B cell (primary cell): ENCODE data around the gene HTR1B. TPM values are rescaled to one million over a fixed set of nuclear protein-coding genes. Genes with fewer than 3 reads are reported as not detected.

ENCODE experiments used
- ATAC-seq: fragments of 200-7000 bp; cut with Tn5 transposase; one replicate; pipeline ENCODE4 v1.10.0; 2021; ENCODE audit warnings: low read depth, mild to moderate bottlenecking, moderate number of reproducible peaks, moderate library complexity
- CTCF ChIA-PET: fragments of 350-600 bp; sonication (Branson Sonifier 250); formaldehyde crosslinking; loops from one replicate; lab custom pipeline; 2021; ENCODE audit warnings: antibody characterized with exemption, inconsistent platforms; lab: Charles Lee
- POLR2A ChIA-PET: fragments of 350-600 bp; sonication (Branson Sonifier 250); formaldehyde crosslinking; loops from one replicate; lab custom pipeline; 2021; ENCODE audit warnings: antibody characterized with exemption; lab: Charles Lee
- DNase-seq: peaks from one replicate; pipeline ENCODE4 v3.0.0; 2013
- H2AFZ ChIP-seq: 2 replicates; pipeline ENCODE4 v1.6.1; 2012; ENCODE audit warnings: mild to moderate bottlenecking, low read depth, low read length; ENCODE audit not compliant: insufficient read depth, poor library complexity, severe bottlenecking
- H3K27ac ChIP-seq, 2 donors: 1 replicate in 1 of 2; 2 replicates in 1 of 2; pipeline ENCODE4 v1.5.1; 2012 to 2013; ENCODE audit warnings: low read length in 2 of 2, mild to moderate bottlenecking in 2 of 2, moderate library complexity in 1 of 2
- H3K27me3 ChIP-seq, 4 experiments: fragments of 200-600 bp in 1 of 4; sonication (generic) in 1 of 4; replicated peaks in 1 of 4; 1 replicate in 2 of 4; 2 replicates in 2 of 4; pipeline versions ENCODE4 v1.6.1 to v1.7.0; 2013 to 2016; ENCODE audit warnings: low read length in 3 of 4, mild to moderate bottlenecking in 2 of 4, mixed read lengths in 1 of 4, moderate library complexity in 1 of 4; ENCODE audit not compliant: insufficient read depth in 4 of 4, control insufficient read depth in 3 of 4; ENCODE audit errors: control extremely low read depth in 1 of 4
- H3K36me3 ChIP-seq, 2 experiments: replicated peaks in 1 of 2; 1 replicate in 1 of 2; 2 replicates in 1 of 2; pipeline versions ENCODE4 v1.6.1 to v1.7.1; 2013; ENCODE audit warnings: low read length in 1 of 2; ENCODE audit not compliant: insufficient read depth in 2 of 2, control insufficient read depth in 1 of 2; ENCODE audit errors: control extremely low read depth in 1 of 2, extremely low read depth in 1 of 2
- H3K4me1 ChIP-seq, 2 donors: fragments of 200-600 bp in 1 of 2; sonication (generic) in 1 of 2; 1 replicate in 1 of 2; 2 replicates in 1 of 2; pipeline versions ENCODE4 v1.5.1 to v1.6.1; 2013 to 2017; ENCODE audit warnings: low read length in 2 of 2; ENCODE audit not compliant: control insufficient read depth in 2 of 2, insufficient read depth in 2 of 2
- H3K4me2 ChIP-seq: replicated peaks from 2 replicates; pipeline ENCODE3; 2012; ENCODE audit warnings: mild to moderate bottlenecking, low read depth, low read length; ENCODE audit not compliant: poor library complexity, severe bottlenecking
- H3K4me3 ChIP-seq, 5 experiments: fragments of 200-600 bp in 1 of 5; sonication (generic) in 1 of 5; 1 replicate in 3 of 5; 2 replicates in 2 of 5; pipeline versions ENCODE4 v1.5.1 to v1.7.0; 2011 to 2016; ENCODE audit warnings: low read length in 4 of 5, mild to moderate bottlenecking in 4 of 5, low read depth in 2 of 5, control low read depth in 1 of 5, moderate library complexity in 1 of 5; ENCODE audit not compliant: insufficient read depth in 1 of 5; ENCODE audit errors: control extremely low read depth in 1 of 5, extremely low read depth in 1 of 5
- H3K79me2 ChIP-seq: fragments of 200-600 bp; sonication (generic); one replicate; pipeline ENCODE4 v1.6.0; 2016; ENCODE audit warnings: low read length; ENCODE audit not compliant: control insufficient read depth, insufficient read depth
- H3K9ac ChIP-seq: fragments of 200-600 bp; sonication (generic); 2 replicates; pipeline ENCODE4 v1.6.1; 2017; ENCODE audit warnings: mild to moderate bottlenecking, low read length, moderate library complexity
- H3K9me3 ChIP-seq, 3 donors: one replicate each; pipeline versions ENCODE4 v1.6.1 to v1.7.1; 2013; ENCODE audit warnings: low read length in 2 of 3; ENCODE audit not compliant: control insufficient read depth in 2 of 3, insufficient read depth in 1 of 3; ENCODE audit errors: control extremely low read depth in 1 of 3
- H4K20me1 ChIP-seq: 2 replicates; pipeline ENCODE4 v1.6.0; 2012; ENCODE audit warnings: mild to moderate bottlenecking, low read length; ENCODE audit not compliant: insufficient read depth, control insufficient read depth, poor library complexity, severe bottlenecking
- H3K27ac Mint-ChIP-seq: one replicate; pipeline ENCODE4 v1.8.0; 2021; ENCODE audit warnings: mixed read lengths
- H3K27me3 Mint-ChIP-seq: one replicate; pipeline ENCODE4 v1.8.0; 2021; ENCODE audit warnings: mixed read lengths
- H3K4me1 Mint-ChIP-seq: one replicate; pipeline ENCODE4 v1.8.0; 2021; ENCODE audit warnings: mixed read lengths
- H3K4me3 Mint-ChIP-seq: one replicate; pipeline ENCODE4 v1.8.0; 2021; ENCODE audit warnings: mixed read lengths
- H3K9me3 Mint-ChIP-seq: one replicate; pipeline ENCODE4 v1.8.0; 2022; ENCODE audit warnings: mixed read lengths; ENCODE audit not compliant: insufficient read depth
- CTCF ChIP-seq: fragments of 200-600 bp; IDR thresholded peaks from one replicate; pipeline ENCODE4 v1.8.0; 2022; ENCODE audit warnings: antibody characterized with exemption, mild to moderate bottlenecking
- EZH2 ChIP-seq: IDR thresholded peaks from 2 replicates; pipeline ENCODE4 v1.6.1; 2012; ENCODE audit warnings: borderline replicate concordance, low read depth, mild to moderate bottlenecking, moderate library complexity, low read length; ENCODE audit not compliant: insufficient read depth, poor library complexity, severe bottlenecking
- WGBS: methylation state at CpG from one replicate; pipeline ENCODE4 v1.1.5; 2013; ENCODE audit warnings: missing lambda C conversion rate; ENCODE audit not compliant: insufficient coverage; 5-methylcytosine and 5-hydroxymethylcytosine counted together
- intact Hi-C: fragments of 100-400 bp; cut with micrococcal nuclease; formaldehyde crosslinking; loops from one replicate; pipeline ENCODE4 v1.10.0; 2022
- polyA plus RNA-seq: library from polyadenylated mRNA; depleted of rRNA; stranded (reverse); fragments of >200 nt; gene quantifications from 2 replicates; pipeline ENCODE4 v1.2.3, GENCODE V29; 2012
- total RNA-seq, 2 donors: library from RNA; stranded (reverse); fragments of 120-200 nt in 1 of 2; gene quantifications; 1 replicate in 1 of 2; 2 replicates in 1 of 2; pipeline versions ENCODE4 v1.2.3 to v1.2.4, GENCODE V29; 2013 to 2022

Gene HTR1B
- total and polyA plus RNA-seq, 2 donors (not counting 1 experiment from before 2014, with no cell fraction given): 0.04 TPM; not detected in 1

GRCh38 chr6:77450924-77451323 is 12.4 kb downstream of the HTR1B start:
- no peaks in the 10 kb centered on the region for H3K79me2 ChIP-seq
- ATAC-seq (no peak), DNase-seq (no peak)
- no peak for TF ChIP-seq CTCF
- H2AFZ ChIP-seq: no peak overlapping the region
- no peak overlapping the region for H3K4me2 ChIP-seq
- Mint-ChIP-seq H3K27ac (no peak overlapping the region), H3K9me3 (no peaks in the 10 kb centered on the region), H3K27me3 (no peaks in the 10 kb centered on the region), H3K4me3 (no peak overlapping the region), H3K4me1 (no peaks in the 10 kb centered on the region)
- no peak overlapping the region for H3K27ac ChIP-seq
- H3K9me3 ChIP-seq: no peaks in the 10 kb centered on the region
- H4K20me1 ChIP-seq: no peaks in the 10 kb centered on the region
- POLR2A ChIA-PET: no interaction called here
- CTCF ChIA-PET: no interaction called here
- H3K4me1 ChIP-seq: no peaks in the 10 kb centered on the region
- intact Hi-C loops: no loop called here
- no peaks in the 10 kb centered on the region for H3K36me3 ChIP-seq
- no peak overlapping the region for H3K9ac ChIP-seq
- H3K27me3 ChIP-seq: no peaks in the 10 kb centered on the region
- H3K4me3 ChIP-seq: no peak overlapping the region

GRCh38 chr6:77448546-77448945 is 14.7 kb downstream of the HTR1B start:
- H2AFZ ChIP-seq: no peak overlapping the region
- no peaks in the 10 kb centered on the region for H3K27me3 ChIP-seq
- no peaks in the 10 kb centered on the region for H3K9me3 Mint-ChIP-seq
- no peaks in the 10 kb centered on the region for H3K4me1 Mint-ChIP-seq
- DNase-seq (no peak), ATAC-seq (no peak)
- ChIA-PET CTCF (no interaction called here), POLR2A (no interaction called here)
- TF ChIP-seq CTCF (no peak), EZH2 (no peak)
- H3K27ac ChIP-seq: no peak overlapping the region
- no peak overlapping the region for H3K4me2 ChIP-seq
- no peak overlapping the region for H3K4me3 ChIP-seq
- H3K9me3 ChIP-seq: no peaks in the 10 kb centered on the region
- H3K36me3 ChIP-seq: no peaks in the 10 kb centered on the region
- no peaks in the 10 kb centered on the region for H4K20me1 ChIP-seq
- intact Hi-C loops: no loop called here
- WGBS: no CpG with 5 or more reads among the region's 3 CpGs
- H3K9ac ChIP-seq: no peak overlapping the region
- no peaks in the 10 kb centered on the region for H3K4me1 ChIP-seq
- no peak overlapping the region for H3K4me3 Mint-ChIP-seq
- no peaks in the 10 kb centered on the region for H3K27me3 Mint-ChIP-seq
- no peak overlapping the region for H3K27ac Mint-ChIP-seq
- no peaks in the 10 kb centered on the region for H3K79me2 ChIP-seq
